Measurements from ENCODE around the gene SETBP1.

The SETBP1 gene

GRCh38 chr18:44941516-44941915, 260.8 kb downstream of the SETBP1 start:
- no peak for DNase-seq (ENCODE audit: low read depth)

- no peak for DNase-seq (ENCODE audit: low read depth)
Measured at GRCh38 chr18:44942073-44942472, 261.4 kb downstream of the SETBP1 start.

GRCh38 chr18:44943311-44943881, 262.7 kb downstream of the SETBP1 start:
- DNase-seq (ENCODE audit: low read depth): no peak

- DNase-seq (ENCODE audit: low read depth): no peak
Measured at GRCh38 chr18:44944461-44944860, 263.8 kb downstream of the SETBP1 start.

GRCh38 chr18:44945888-44946401, 265.3 kb downstream of the SETBP1 start:
- no peak for DNase-seq (ENCODE audit: low read depth)

- DNase-seq (ENCODE audit: low read depth): no peak
Measured at GRCh38 chr18:44946529-44947113, 265.9 kb downstream of the SETBP1 start.

- DNase-seq (ENCODE audit: low read depth): no peak
Measured at GRCh38 chr18:44949967-44950366, 269.3 kb downstream of the SETBP1 start.

- no peak for DNase-seq (ENCODE audit: low read depth)
Measured at GRCh38 chr18:44950685-44951195, 270.1 kb downstream of the SETBP1 start.

GRCh38 chr18:44951748-44952147, 271.1 kb downstream of the SETBP1 start:
- DNase-seq (ENCODE audit: low read depth): no peak

- DNase-seq (ENCODE audit: low read depth): no peak
Measured at GRCh38 chr18:44954257-44954656, 273.6 kb downstream of the SETBP1 start.

GRCh38 chr18:44955825-44956224, 275.1 kb downstream of the SETBP1 start:
- no peak for DNase-seq (ENCODE audit: low read depth)

GRCh38 chr18:44957025-44957424, 276.3 kb downstream of the SETBP1 start:
- DNase-seq (ENCODE audit: low read depth): no peak

- DNase-seq (ENCODE audit: low read depth): no peak
Measured at GRCh38 chr18:44957461-44957860, 276.8 kb downstream of the SETBP1 start.

- no peak for DNase-seq (ENCODE audit: low read depth)
Measured at GRCh38 chr18:44958040-44958439, 277.4 kb downstream of the SETBP1 start.

- DNase-seq (ENCODE audit: low read depth): no peak
Measured at GRCh38 chr18:44958455-44958854, 277.8 kb downstream of the SETBP1 start.

- DNase-seq (ENCODE audit: low read depth): no peak
Measured at GRCh38 chr18:44959013-44959412, 278.3 kb downstream of the SETBP1 start.

- DNase-seq (ENCODE audit: low read depth): no peak
Measured at GRCh38 chr18:44960580-44960979, 279.9 kb downstream of the SETBP1 start.

- no peak for DNase-seq (ENCODE audit: low read depth)
Measured at GRCh38 chr18:44961288-44961995, 280.8 kb downstream of the SETBP1 start.

- DNase-seq (ENCODE audit: low read depth): no peak
Measured at GRCh38 chr18:44967599-44967998, 286.9 kb downstream of the SETBP1 start.

GRCh38 chr18:44968336-44968735, 287.6 kb downstream of the SETBP1 start:
- DNase-seq (ENCODE audit: low read depth): no peak

GRCh38 chr18:44969214-44969795, 288.6 kb downstream of the SETBP1 start:
- DNase-seq (ENCODE audit: low read depth): no peak

- no peak for DNase-seq (ENCODE audit: low read depth)
Measured at GRCh38 chr18:44973282-44973681, 292.6 kb downstream of the SETBP1 start.

GRCh38 chr18:44974174-44974573, 293.5 kb downstream of the SETBP1 start:
- no peak for DNase-seq (ENCODE audit: low read depth)

Measured in stimulated activated CD8-positive, alpha-beta memory T cell treated with anti-CD3 and anti-CD28 coated beads, Interleukin-4, amount 100 ng/mL, for 24 hours (primary cell).